Inflammatory macrophage treated with lipopolysaccharide for 1 hour (primary cell): ENCODE data around the gene CILP2.

Experiments
- DNase-seq, 2 donors: peaks; one replicate each; pipeline ENCODE4 v3.0.0-alpha.2; 2020 to 2022

The CILP2 gene

GRCh38 chr19:19531951-19532805 lies 5.9 kb upstream of the CILP2 start:
- DNase-seq: peak; percentile 51 to 91

GRCh38 chr19:19532806-19533701 lies 5.0 kb upstream of the CILP2 start:
- no peak for DNase-seq

GRCh38 chr19:19533841-19534240 lies 4.2 kb upstream of the CILP2 start:
- DNase-seq: no peak

GRCh38 chr19:19534556-19535265 lies 3.4 kb upstream of the CILP2 start:
- no peak for DNase-seq

GRCh38 chr19:19535311-19536191 lies 2.5 kb upstream of the CILP2 start:
- no peak for DNase-seq

GRCh38 chr19:19537075-19538048 lies 703 bp upstream of the CILP2 start:
- peak; percentile 5 to 35 for DNase-seq

- no peak for DNase-seq
These were observed 711 bp downstream of the CILP2 start for GRCh38 chr19:19538785-19539166.

GRCh38 chr19:19539698-19540063 lies 1.6 kb downstream of the CILP2 start:
- DNase-seq: no peak

GRCh38 chr19:19540064-19540714 lies 2.1 kb downstream of the CILP2 start:
- DNase-seq: peak; percentile 81 to 87

GRCh38 chr19:19540715-19541515 lies 2.9 kb downstream of the CILP2 start:
- peak in 1 of 2 donors; percentile 47 for DNase-seq

GRCh38 chr19:19541616-19542015 lies 3.6 kb downstream of the CILP2 start:
- DNase-seq: no peak

GRCh38 chr19:19542507-19542906 lies 4.4 kb downstream of the CILP2 start:
- peak; percentile 58 to 65 for DNase-seq

- DNase-seq: no peak
These were observed 5.0 kb downstream of the CILP2 start for GRCh38 chr19:19543101-19543500.

GRCh38 chr19:19543640-19544039 lies 5.6 kb downstream of the CILP2 start:
- DNase-seq: no peak

- no peak for DNase-seq
These were observed 6.3 kb downstream of the CILP2 start for GRCh38 chr19:19544257-19544953.

GRCh38 chr19:19544954-19545591 lies 7.0 kb downstream of the CILP2 start:
- DNase-seq: no peak

GRCh38 chr19:19545707-19546106 lies 7.6 kb downstream of the CILP2 start:
- no peak for DNase-seq

- no peak for DNase-seq
These were observed 8.7 kb downstream of the CILP2 start for GRCh38 chr19:19546751-19547162.
